Panc1 (cell line): ENCODE data around the gene MUC22. TPM values are rescaled to one million over a fixed set of nuclear protein-coding genes. Genes with fewer than 3 reads are reported as not detected.

Source experiments
- ATAC-seq: fragments of 200-7000 bp; cut with Tn5 transposase; 2 replicates; pipeline ENCODE4 v1.9.1; 2020; ENCODE audit warnings: mild to moderate bottlenecking, moderate library complexity
- BruUV-seq: library from RNA; stranded (reverse); fragments of 400-500 nt; replicated peaks from 2 replicates; lab custom pipeline; 2021; lab: Mats Ljungman, UMichigan
- CTCF ChIA-PET: fragments of 300-600 bp; sonication (Branson Sonifier 250); formaldehyde crosslinking; loops from one replicate; lab custom pipeline; 2022; ENCODE audit warnings: antibody characterized with exemption; lab: Charles Lee
- POLR2A ChIA-PET: fragments of 300-600 bp; sonication (Branson Sonifier 250); formaldehyde crosslinking; loops from one replicate; lab custom pipeline; 2022; ENCODE audit warnings: antibody characterized with exemption; lab: Charles Lee
- DNase-seq: peaks from one replicate; pipeline ENCODE4 v3.0.0-alpha.2; 2010; ENCODE audit warnings: low read depth, low spot score
- H3K27ac ChIP-seq: 2 replicates; pipeline ENCODE4 v1.5.1; 2011; ENCODE audit warnings: mild to moderate bottlenecking, low read length, inconsistent platforms
- H3K27me3 ChIP-seq: fragments of 200-500 bp; sonication (Bioruptor generic); 2 replicates; pipeline ENCODE4 v1.6.0; 2014; ENCODE audit warnings: low read length, inconsistent platforms; ENCODE audit not compliant: control insufficient read depth, insufficient read depth
- H3K36me3 ChIP-seq: fragments of 200-500 bp; sonication (Bioruptor generic); 2 replicates; pipeline ENCODE4 v1.5.1; 2014; ENCODE audit warnings: inconsistent platforms, mild to moderate bottlenecking, low read length, moderate library complexity; ENCODE audit not compliant: control insufficient read depth, insufficient read depth
- H3K4me1 ChIP-seq: 2 replicates; pipeline ENCODE4 v1.5.1; 2011; ENCODE audit warnings: inconsistent platforms, mild to moderate bottlenecking, low read length, moderate library complexity; ENCODE audit not compliant: control insufficient read depth, insufficient read depth
- H3K4me3 ChIP-seq, 2 experiments: 2 replicates each; pipeline ENCODE4 v1.5.1; 2011 to 2012; ENCODE audit warnings: low read depth in 2 of 2, low read length in 2 of 2, mild to moderate bottlenecking in 2 of 2, inconsistent platforms in 1 of 2, moderate library complexity in 1 of 2
- H3K9me3 ChIP-seq: fragments of 200-500 bp; sonication (Bioruptor generic); 2 replicates; pipeline ENCODE4 v1.5.1; 2014; ENCODE audit warnings: low read depth, mild to moderate bottlenecking, inconsistent platforms, low read length, moderate library complexity; ENCODE audit not compliant: control insufficient read depth, insufficient read depth
- POLR2AphosphoS5 ChIP-seq: IDR thresholded peaks from 2 replicates; pipeline ENCODE4 v1.6.1; 2012; ENCODE audit warnings: mild to moderate bottlenecking, low read depth, low read length, moderate library complexity
- SIN3A ChIP-seq: IDR thresholded peaks from 2 replicates; pipeline ENCODE4 v1.6.1; 2012; ENCODE audit warnings: low read depth, mild to moderate bottlenecking, low read length, moderate library complexity, borderline replicate concordance; ENCODE audit not compliant: insufficient read depth
- TCF7L2 ChIP-seq: IDR thresholded peaks from 2 replicates; pipeline ENCODE4 v1.6.1; 2011; ENCODE audit warnings: mild to moderate bottlenecking, low read depth, low read length, inconsistent platforms
- in situ Hi-C: cut with HindIII; loops from 2 replicates; pipeline ENCODE4 v1.10.0; 2016; ENCODE audit warnings: low sequenced_read_pairs, low pct_unique_long_range_greater_than_20kb
- intact Hi-C: fragments of 100-400 bp; cut with micrococcal nuclease; formaldehyde crosslinking; loops from one replicate; pipeline ENCODE4 v1.10.0; 2022; ENCODE audit not compliant: unreplicated experiment
- total RNA-seq: library from RNA; stranded (reverse); gene quantifications from one replicate; pipeline ENCODE4 v1.2.1, GENCODE V29; 2021; ENCODE audit not compliant: unreplicated experiment
- TF ChIP-seq, protein P1 (sequence below), 2 experiments: IDR thresholded peaks; 2 replicates each; pipeline ENCODE4 v1.6.1; 2011 to 2012; ENCODE audit warnings: low read depth in 2 of 2, control low read depth in 1 of 2, low read length in 1 of 2, mild to moderate bottlenecking in 1 of 2, moderate library complexity in 1 of 2; ENCODE audit not compliant: insufficient read depth in 1 of 2
- TF ChIP-seq, protein P2 (sequence below): fragments of 450-650 bp; IDR thresholded peaks from 2 replicates; pipeline ENCODE4 v1.5.1; 2017; ENCODE audit warnings: mild to moderate bottlenecking

Gene MUC22
- total RNA-seq, 1 experiment from 2014 or later: not detected

DNA sequence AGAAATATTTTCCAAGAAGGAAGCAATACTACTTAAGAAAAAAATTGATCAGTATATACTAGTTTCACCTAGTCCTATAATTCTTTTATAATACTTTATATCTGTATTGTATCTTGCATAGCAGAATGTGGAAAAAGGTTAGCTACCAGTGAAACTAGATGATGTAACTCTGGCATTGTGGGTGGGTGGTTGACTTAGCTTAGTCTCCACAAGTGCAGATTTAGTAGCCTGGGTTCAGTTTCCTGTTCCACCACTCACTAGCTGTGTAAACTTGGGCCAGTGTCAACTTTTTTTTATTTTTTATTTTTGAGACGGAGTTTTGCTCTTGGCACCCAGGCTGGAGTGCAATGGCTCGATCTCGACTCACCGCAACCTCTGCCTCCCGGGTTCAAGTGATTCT is 24.8 kb upstream of the MUC22 start:
- no peak overlapping the region for H3K4me3 ChIP-seq
- TF ChIP-seq TCF7L2: no peak
- no peak for TF ChIP-seq SIN3A
- TF ChIP-seq, protein P1, sequence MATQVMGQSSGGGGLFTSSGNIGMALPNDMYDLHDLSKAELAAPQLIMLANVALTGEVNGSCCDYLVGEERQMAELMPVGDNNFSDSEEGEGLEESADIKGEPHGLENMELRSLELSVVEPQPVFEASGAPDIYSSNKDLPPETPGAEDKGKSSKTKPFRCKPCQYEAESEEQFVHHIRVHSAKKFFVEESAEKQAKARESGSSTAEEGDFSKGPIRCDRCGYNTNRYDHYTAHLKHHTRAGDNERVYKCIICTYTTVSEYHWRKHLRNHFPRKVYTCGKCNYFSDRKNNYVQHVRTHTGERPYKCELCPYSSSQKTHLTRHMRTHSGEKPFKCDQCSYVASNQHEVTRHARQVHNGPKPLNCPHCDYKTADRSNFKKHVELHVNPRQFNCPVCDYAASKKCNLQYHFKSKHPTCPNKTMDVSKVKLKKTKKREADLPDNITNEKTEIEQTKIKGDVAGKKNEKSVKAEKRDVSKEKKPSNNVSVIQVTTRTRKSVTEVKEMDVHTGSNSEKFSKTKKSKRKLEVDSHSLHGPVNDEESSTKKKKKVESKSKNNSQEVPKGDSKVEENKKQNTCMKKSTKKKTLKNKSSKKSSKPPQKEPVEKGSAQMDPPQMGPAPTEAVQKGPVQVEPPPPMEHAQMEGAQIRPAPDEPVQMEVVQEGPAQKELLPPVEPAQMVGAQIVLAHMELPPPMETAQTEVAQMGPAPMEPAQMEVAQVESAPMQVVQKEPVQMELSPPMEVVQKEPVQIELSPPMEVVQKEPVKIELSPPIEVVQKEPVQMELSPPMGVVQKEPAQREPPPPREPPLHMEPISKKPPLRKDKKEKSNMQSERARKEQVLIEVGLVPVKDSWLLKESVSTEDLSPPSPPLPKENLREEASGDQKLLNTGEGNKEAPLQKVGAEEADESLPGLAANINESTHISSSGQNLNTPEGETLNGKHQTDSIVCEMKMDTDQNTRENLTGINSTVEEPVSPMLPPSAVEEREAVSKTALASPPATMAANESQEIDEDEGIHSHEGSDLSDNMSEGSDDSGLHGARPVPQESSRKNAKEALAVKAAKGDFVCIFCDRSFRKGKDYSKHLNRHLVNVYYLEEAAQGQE (IDR thresholded peaks at IDR 0.05; ENCODE audit: insufficient read depth in 1 of 2, low read depth in 2 of 2, low read length in 1 of 2): no peak
- TF ChIP-seq POLR2AphosphoS5: no peak
- in situ Hi-C loops: no loop called here
- no TSS peak for BruUV-seq
- CTCF ChIA-PET: no interaction called here
- peaks cover 4% of the 10 kb centered on the region; the same call in 1 of the 2 replicates for H3K4me1 ChIP-seq
- H3K27ac ChIP-seq: no peak overlapping the region
- ATAC-seq (no peak), DNase-seq (no peak)
- H3K27me3 ChIP-seq: no peaks in the 10 kb centered on the region
- no peaks in the 10 kb centered on the region for H3K36me3 ChIP-seq
- POLR2A ChIA-PET: no interaction called here
- H3K9me3 ChIP-seq: no peaks in the 10 kb centered on the region
- intact Hi-C loops: no loop called here

GRCh38 chr6:30987304-30987703 is 23.0 kb upstream of the MUC22 start:
- CTCF ChIA-PET: no interaction called here
- no TSS peak for BruUV-seq
- H3K4me1 ChIP-seq: no peaks in the 10 kb centered on the region; the same call in 1 of the 2 replicates
- no peaks in the 10 kb centered on the region for H3K27me3 ChIP-seq
- DNase-seq (no peak), ATAC-seq (no peak)
- H3K27ac ChIP-seq: no peak overlapping the region
- TF ChIP-seq TCF7L2 (no peak), SIN3A (no peak), POLR2AphosphoS5 (no peak)
- TF ChIP-seq, protein P1 (IDR thresholded peaks at IDR 0.05; ENCODE audit: insufficient read depth in 1 of 2, low read depth in 2 of 2, low read length in 1 of 2): no peak
- TF ChIP-seq, protein P2, sequence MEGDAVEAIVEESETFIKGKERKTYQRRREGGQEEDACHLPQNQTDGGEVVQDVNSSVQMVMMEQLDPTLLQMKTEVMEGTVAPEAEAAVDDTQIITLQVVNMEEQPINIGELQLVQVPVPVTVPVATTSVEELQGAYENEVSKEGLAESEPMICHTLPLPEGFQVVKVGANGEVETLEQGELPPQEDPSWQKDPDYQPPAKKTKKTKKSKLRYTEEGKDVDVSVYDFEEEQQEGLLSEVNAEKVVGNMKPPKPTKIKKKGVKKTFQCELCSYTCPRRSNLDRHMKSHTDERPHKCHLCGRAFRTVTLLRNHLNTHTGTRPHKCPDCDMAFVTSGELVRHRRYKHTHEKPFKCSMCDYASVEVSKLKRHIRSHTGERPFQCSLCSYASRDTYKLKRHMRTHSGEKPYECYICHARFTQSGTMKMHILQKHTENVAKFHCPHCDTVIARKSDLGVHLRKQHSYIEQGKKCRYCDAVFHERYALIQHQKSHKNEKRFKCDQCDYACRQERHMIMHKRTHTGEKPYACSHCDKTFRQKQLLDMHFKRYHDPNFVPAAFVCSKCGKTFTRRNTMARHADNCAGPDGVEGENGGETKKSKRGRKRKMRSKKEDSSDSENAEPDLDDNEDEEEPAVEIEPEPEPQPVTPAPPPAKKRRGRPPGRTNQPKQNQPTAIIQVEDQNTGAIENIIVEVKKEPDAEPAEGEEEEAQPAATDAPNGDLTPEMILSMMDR: no peak
- no peak overlapping the region for H3K4me3 ChIP-seq
- POLR2A ChIA-PET: no interaction called here
- intact Hi-C loops: no loop called here
- in situ Hi-C loops: no loop called here
- no peaks in the 10 kb centered on the region for H3K36me3 ChIP-seq
- H3K9me3 ChIP-seq: no peaks in the 10 kb centered on the region
